ENCODE data around the gene TRRAP.

TRRAP gene

GRCh38 chr7:98956469-98956868 lies 78.1 kb downstream of the TRRAP start:
- DNase-seq: no peak

- DNase-seq: no peak
Observed at GRCh38 chr7:98956937-98957336, 78.6 kb downstream of the TRRAP start.

GRCh38 chr7:98957766-98958165 lies 79.4 kb downstream of the TRRAP start:
- DNase-seq: no peak

GRCh38 chr7:98958968-98959367 lies 80.6 kb downstream of the TRRAP start:
- DNase-seq: no peak

- no peak for DNase-seq
Observed at GRCh38 chr7:98963305-98963704, 85.0 kb downstream of the TRRAP start.

- no peak for DNase-seq
Observed at GRCh38 chr7:98964596-98964995, 86.3 kb downstream of the TRRAP start.

- no peak for DNase-seq
Observed at GRCh38 chr7:98968621-98969020, 90.3 kb downstream of the TRRAP start.

- no peak for DNase-seq
Observed at GRCh38 chr7:98969386-98969785, 91.1 kb downstream of the TRRAP start.

GRCh38 chr7:98970016-98970615 lies 91.8 kb downstream of the TRRAP start:
- no peak for DNase-seq

- no peak for DNase-seq
Observed at GRCh38 chr7:98970805-98971204, 92.5 kb downstream of the TRRAP start.

- no peak for DNase-seq
Observed at GRCh38 chr7:98974205-98974604, 95.9 kb downstream of the TRRAP start.

GRCh38 chr7:98974906-98975816 lies 96.8 kb downstream of the TRRAP start:
- no peak for DNase-seq

GRCh38 chr7:98976396-98977185 lies 98.3 kb downstream of the TRRAP start:
- no peak for DNase-seq

- DNase-seq: no peak
Observed at GRCh38 chr7:98978672-98979071, 100.3 kb downstream of the TRRAP start.

- no peak for DNase-seq
Observed at GRCh38 chr7:98981701-98982100, 103.4 kb downstream of the TRRAP start.

GRCh38 chr7:98982686-98983085 lies 104.4 kb downstream of the TRRAP start:
- no peak for DNase-seq

GRCh38 chr7:98984126-98984525 lies 105.8 kb downstream of the TRRAP start:
- DNase-seq: no peak

GRCh38 chr7:98985406-98985805 lies 107.1 kb downstream of the TRRAP start:
- DNase-seq: no peak

GRCh38 chr7:98985945-98986344 lies 107.6 kb downstream of the TRRAP start:
- DNase-seq: no peak

GRCh38 chr7:98988641-98989040 lies 110.3 kb downstream of the TRRAP start:
- no peak for DNase-seq

GRCh38 chr7:98990356-98990755 lies 112.0 kb downstream of the TRRAP start:
- no peak for DNase-seq

- DNase-seq: no peak
Observed at GRCh38 chr7:98991141-98991540, 112.8 kb downstream of the TRRAP start.

GRCh38 chr7:98992076-98992475 lies 113.7 kb downstream of the TRRAP start:
- no peak for DNase-seq
